ENCODE results near the gene PTPRB. TPM values are rescaled to one million over a fixed set of nuclear protein-coding genes. Genes with fewer than 3 reads are reported as not detected.

The PTPRB gene
- total and polyA plus RNA-seq, 3 donors from 2014 or later, result 5.3 to 10.9 (median 7.2) TPM

DNA sequence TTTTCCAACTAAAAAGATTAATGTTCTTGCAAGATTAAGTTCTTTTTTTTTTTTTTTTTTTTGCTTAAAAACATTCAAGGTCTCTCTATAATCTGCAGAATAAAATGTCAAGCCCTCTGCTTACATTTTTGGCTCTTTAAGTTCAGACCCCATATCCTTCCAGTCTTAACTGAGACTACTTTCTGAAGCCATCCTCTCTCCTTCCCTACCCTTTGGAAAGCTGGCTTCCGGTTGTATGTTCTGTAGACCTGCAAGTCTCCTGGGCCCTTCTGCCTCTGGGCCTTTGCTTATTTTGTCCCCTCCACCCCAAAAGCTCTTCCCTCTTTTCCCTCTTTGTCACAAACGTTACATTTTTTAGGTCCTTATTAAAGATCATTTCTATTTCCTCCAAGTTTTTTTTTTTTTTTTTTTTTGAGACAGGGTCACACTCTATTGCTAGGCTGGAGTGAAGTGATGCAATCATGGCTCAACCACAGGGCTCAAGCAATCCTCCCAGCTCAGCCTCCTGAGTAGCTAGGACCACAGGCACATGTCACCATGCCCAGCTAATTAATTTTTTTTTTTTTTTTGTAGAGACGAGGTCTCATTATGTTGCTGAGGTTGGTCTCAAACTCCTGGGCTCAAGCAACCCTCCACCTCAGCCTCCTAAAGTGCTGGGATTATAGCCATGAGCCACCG, 46.5 kb downstream of the PTPRB start:
- H3K9me3 ChIP-seq, result no peaks in the 10 kb centered on the region
- TF ChIP-seq POLR2A (IDR thresholded peaks at IDR 0.05), result no peak
- TF ChIP-seq, protein P1, sequence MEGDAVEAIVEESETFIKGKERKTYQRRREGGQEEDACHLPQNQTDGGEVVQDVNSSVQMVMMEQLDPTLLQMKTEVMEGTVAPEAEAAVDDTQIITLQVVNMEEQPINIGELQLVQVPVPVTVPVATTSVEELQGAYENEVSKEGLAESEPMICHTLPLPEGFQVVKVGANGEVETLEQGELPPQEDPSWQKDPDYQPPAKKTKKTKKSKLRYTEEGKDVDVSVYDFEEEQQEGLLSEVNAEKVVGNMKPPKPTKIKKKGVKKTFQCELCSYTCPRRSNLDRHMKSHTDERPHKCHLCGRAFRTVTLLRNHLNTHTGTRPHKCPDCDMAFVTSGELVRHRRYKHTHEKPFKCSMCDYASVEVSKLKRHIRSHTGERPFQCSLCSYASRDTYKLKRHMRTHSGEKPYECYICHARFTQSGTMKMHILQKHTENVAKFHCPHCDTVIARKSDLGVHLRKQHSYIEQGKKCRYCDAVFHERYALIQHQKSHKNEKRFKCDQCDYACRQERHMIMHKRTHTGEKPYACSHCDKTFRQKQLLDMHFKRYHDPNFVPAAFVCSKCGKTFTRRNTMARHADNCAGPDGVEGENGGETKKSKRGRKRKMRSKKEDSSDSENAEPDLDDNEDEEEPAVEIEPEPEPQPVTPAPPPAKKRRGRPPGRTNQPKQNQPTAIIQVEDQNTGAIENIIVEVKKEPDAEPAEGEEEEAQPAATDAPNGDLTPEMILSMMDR (IDR thresholded peaks at IDR 0.05), result no peak
- 69 to 80% methylated on average over 4 of the region's 4 CpGs for WGBS, 2 donors
- no peaks in the 10 kb centered on the region for H3K36me3 ChIP-seq (ENCODE audit: low read depth, missing control alignments)
- intact Hi-C loops (cut with DNase I; ENCODE audit: low total_unique reads), result loop anchor here (10.0 kb wide), 1 partner anchor 134 kb away; no protein-coding TSS in a partner anchor
- no peak for DNase-seq
- no peak overlapping the region for H3K27ac ChIP-seq
- no peaks in the 10 kb centered on the region for H3K4me1 ChIP-seq
- H3K27me3 ChIP-seq, result no peaks in the 10 kb centered on the region
- H3K4me3 ChIP-seq, result no peak overlapping the region

DNA sequence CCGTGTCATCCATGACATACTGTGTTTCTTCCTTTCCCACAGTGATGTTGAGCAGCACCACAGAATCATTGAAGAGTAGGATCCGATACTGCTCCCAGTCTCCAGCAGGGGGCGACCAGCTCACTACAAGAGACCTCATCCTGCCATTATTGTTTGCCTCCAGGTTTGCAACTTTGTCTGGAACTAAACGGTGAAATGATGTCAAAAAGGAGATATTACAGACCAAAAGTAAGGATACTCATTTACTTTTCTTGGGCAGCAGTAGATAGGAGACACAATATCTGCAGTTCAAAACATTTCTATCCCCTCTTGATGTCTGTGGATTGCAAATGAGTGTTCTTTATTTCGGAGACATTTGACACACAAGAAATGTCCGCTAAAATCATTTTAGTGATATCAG, 47.2 kb downstream of the PTPRB start:
- no peak for TF ChIP-seq POLR2A (IDR thresholded peaks at IDR 0.05)
- TF ChIP-seq, protein P1 (IDR thresholded peaks at IDR 0.05), result peak; percentile 67 to 78 (median 77)
- 25 to 32% methylated on average over 6 of the region's 6 CpGs for WGBS, 2 donors
- intact Hi-C loops (cut with DNase I; ENCODE audit: low total_unique reads), result loop anchor here (10.0 kb wide), 1 partner anchor 135 kb away; no protein-coding TSS in a partner anchor
- Histone ChIP-seq H3K4me3 (no peak overlapping the region), H3K27me3 (no peaks in the 10 kb centered on the region), H3K36me3 (ENCODE audit: low read depth, missing control alignments) (no peaks in the 10 kb centered on the region), H3K27ac (no peak overlapping the region), H3K4me1 (no peaks in the 10 kb centered on the region), H3K9me3 (no peaks in the 10 kb centered on the region)
- peak; percentile 89 for DNase-seq

DNA sequence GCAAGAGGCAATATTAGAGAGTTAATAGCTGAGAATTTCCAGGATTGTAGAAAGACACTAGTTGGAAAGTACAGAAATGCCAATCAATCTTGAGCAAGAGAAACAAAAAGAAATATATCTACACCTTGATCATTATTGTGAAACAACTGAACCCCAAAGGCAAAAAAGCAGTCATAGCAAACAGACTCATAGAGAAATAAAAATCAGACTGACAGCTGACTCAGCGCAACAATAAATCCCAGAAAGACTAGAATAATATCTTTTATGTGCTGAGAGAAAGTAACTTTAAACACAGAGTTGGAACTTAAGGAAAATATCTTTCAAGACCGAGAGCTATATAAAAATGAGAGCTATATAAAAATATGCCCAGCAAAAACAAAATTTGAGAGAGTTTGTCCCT, 52.9 kb downstream of the PTPRB start:
- Histone ChIP-seq H3K9me3 (no peaks in the 10 kb centered on the region), H3K27me3 (no peaks in the 10 kb centered on the region), H3K36me3 (ENCODE audit: low read depth, missing control alignments) (no peaks in the 10 kb centered on the region), H3K4me1 (no peaks in the 10 kb centered on the region), H3K4me3 (no peak overlapping the region), H3K27ac (no peak overlapping the region)
- WGBS, 2 donors, result 93 to 95% methylated on average over 2 of the region's 2 CpGs
- TF ChIP-seq POLR2A (IDR thresholded peaks at IDR 0.05), result no peak
- TF ChIP-seq, protein P1 (IDR thresholded peaks at IDR 0.05), result no peak
- DNase-seq, result no peak
- intact Hi-C loops (cut with DNase I; ENCODE audit: low total_unique reads), result no loop called here

DNA sequence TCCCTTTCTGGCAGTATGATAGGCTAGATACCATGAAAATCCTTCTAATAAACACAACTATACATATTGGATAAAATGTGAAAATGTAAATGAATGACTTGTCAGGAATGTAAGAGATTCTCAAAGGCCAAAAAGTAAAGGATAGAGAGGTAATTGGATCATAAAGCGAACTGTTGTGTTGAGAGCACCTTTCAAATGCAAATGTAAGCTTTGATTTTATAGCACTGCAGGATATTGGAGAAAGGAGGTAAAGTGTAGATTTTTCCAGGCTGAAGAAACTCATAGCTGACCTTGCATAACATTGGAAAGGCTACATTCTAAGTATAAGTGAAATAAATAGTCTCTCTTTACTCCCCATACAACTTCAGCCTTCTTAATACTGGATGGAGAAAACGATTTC, 54.0 kb downstream of the PTPRB start:
- TF ChIP-seq POLR2A (IDR thresholded peaks at IDR 0.05), result no peak
- TF ChIP-seq, protein P1 (IDR thresholded peaks at IDR 0.05), result no peak
- H3K27ac ChIP-seq, result no peak overlapping the region
- no peaks in the 10 kb centered on the region for H3K36me3 ChIP-seq (ENCODE audit: low read depth, missing control alignments)
- intact Hi-C loops (cut with DNase I; ENCODE audit: low total_unique reads), result no loop called here
- H3K27me3 ChIP-seq, result no peaks in the 10 kb centered on the region
- H3K9me3 ChIP-seq, result no peaks in the 10 kb centered on the region
- H3K4me1 ChIP-seq, result no peaks in the 10 kb centered on the region
- no peak for DNase-seq
- 87 to 90% methylated on average over 2 of the region's 2 CpGs for WGBS, 2 donors
- no peak overlapping the region for H3K4me3 ChIP-seq

DNA sequence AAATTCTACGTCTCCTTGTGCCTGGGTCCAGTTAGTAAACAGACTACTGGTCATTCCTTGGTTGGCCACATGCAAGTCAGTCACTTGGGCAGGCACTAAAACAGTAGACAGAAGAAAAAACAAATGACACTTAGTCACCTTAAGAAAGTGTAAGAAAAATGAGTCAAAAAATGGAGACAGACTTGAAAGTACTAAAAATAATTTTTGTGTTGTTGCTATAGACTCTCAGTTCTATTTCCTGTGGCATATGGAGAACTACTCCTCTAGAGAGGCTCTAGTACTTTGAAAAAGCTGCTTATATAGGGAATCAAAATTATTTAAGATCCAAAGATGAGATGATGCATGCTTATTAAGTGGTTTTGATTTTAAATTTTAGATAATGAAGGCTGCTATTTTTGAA, 56.0 kb downstream of the PTPRB start:
- Histone ChIP-seq H3K4me3 (no peak overlapping the region), H3K27me3 (no peaks in the 10 kb centered on the region), H3K36me3 (ENCODE audit: low read depth, missing control alignments) (no peaks in the 10 kb centered on the region), H3K9me3 (no peaks in the 10 kb centered on the region), H3K4me1 (no peaks in the 10 kb centered on the region), H3K27ac (no peak overlapping the region)
- DNase-seq, result no peak
- whole genome bisulfite sequencing, 2 donors, result 68 to 84% methylated on average over 1 of the region's 1 CpG
- intact Hi-C loops (cut with DNase I; ENCODE audit: low total_unique reads), result no loop called here
- no peak for TF ChIP-seq POLR2A (IDR thresholded peaks at IDR 0.05)
- TF ChIP-seq, protein P1 (IDR thresholded peaks at IDR 0.05), result no peak

All from testis (tissue), 3 donors.